H1 (cell line): Measurements from ENCODE around the gene CARD11. TPM values are rescaled to one million over a fixed set of nuclear protein-coding genes. Genes with fewer than 3 reads are reported as not detected.
A peak's percentile ranks its signal among the peaks of the same experiment; 100 is the strongest.

Experiments used
- CTCF ChIA-PET: fragments of 300-600 bp; sonication (Branson Sonifier 250); formaldehyde crosslinking; loops from one replicate; lab custom pipeline; 2021; ENCODE audit not compliant: partially characterized antibody; lab: Charles Lee
- POLR2A ChIA-PET: fragments of 300-600 bp; sonication (Branson Sonifier 250); formaldehyde crosslinking; loops from one replicate; lab custom pipeline; 2021; ENCODE audit warnings: inconsistent platforms; ENCODE audit not compliant: partially characterized antibody; lab: Charles Lee
- DNase-seq, 2 experiments: peaks; one replicate each; pipeline versions ENCODE4 v3.0.0 to v3.0.0-alpha.2; 2010 to 2022; ENCODE audit warnings: low spot score in 2 of 2, low read depth in 1 of 2, mixed read lengths in 1 of 2
- FAIRE-seq: peaks from 2 replicates; lab custom pipeline; 2011; peaks lifted over from hg19 to GRCh38; lab: Jason Lieb, UNC
- H2AFZ ChIP-seq: 2 replicates; pipeline ENCODE4 v1.8.1; 2012; ENCODE audit warnings: low read length, inconsistent platforms
- H2AK5ac ChIP-seq: 2 replicates; pipeline ENCODE4 v1.6.1; 2013; ENCODE audit warnings: low read depth, low read length
- H2BK120ac ChIP-seq: replicated peaks from 2 replicates; pipeline ENCODE3; 2013; ENCODE audit warnings: low read depth, low read length, inconsistent platforms
- H2BK12ac ChIP-seq: 2 replicates; pipeline ENCODE4 v1.6.1; 2013; ENCODE audit warnings: low read depth, low read length
- H2BK15ac ChIP-seq: 2 replicates; pipeline ENCODE4 v1.6.1; 2013; ENCODE audit warnings: low read length
- H2BK20ac ChIP-seq: 2 replicates; pipeline ENCODE4 v1.6.1; 2013; ENCODE audit warnings: low read length
- H2BK5ac ChIP-seq: 2 replicates; pipeline ENCODE4 v1.6.1; 2013; ENCODE audit warnings: low read depth, low read length
- H3K14ac ChIP-seq: 2 replicates; pipeline ENCODE4 v1.6.1; 2013; ENCODE audit warnings: inconsistent platforms; ENCODE audit not compliant: insufficient read length
- H3K18ac ChIP-seq: 2 replicates; pipeline ENCODE4 v1.6.1; 2013; ENCODE audit warnings: low read length; ENCODE audit errors: extremely low read depth
- H3K23ac ChIP-seq: 2 replicates; pipeline ENCODE4 v1.6.1; 2013; ENCODE audit warnings: inconsistent platforms; ENCODE audit not compliant: insufficient read length
- H3K23me2 ChIP-seq: 2 replicates; pipeline ENCODE4 v1.6.1; 2013; ENCODE audit warnings: low read depth, low read length
- H3K27ac ChIP-seq: 2 replicates; pipeline ENCODE4 v1.6.1; 2011; ENCODE audit warnings: low read depth, low read length, inconsistent platforms
- H3K27me3 ChIP-seq, 4 experiments: replicated peaks in 1 of 4; 1 replicate in 1 of 4; 2 replicates in 3 of 4; pipeline versions ENCODE4 v1.6.1 to v1.8.1; 2011 to 2013; ENCODE audit warnings: low read length in 3 of 4, mild to moderate bottlenecking in 3 of 4, inconsistent platforms in 2 of 4, mixed read lengths in 2 of 4, moderate library complexity in 1 of 4; ENCODE audit not compliant: control insufficient read depth in 3 of 4, insufficient read depth in 3 of 4; ENCODE audit errors: extremely low read depth in 1 of 4
- H3K36me3 ChIP-seq, 4 experiments: 2 replicates each; pipeline versions ENCODE4 v1.6.1 to v1.8.1; 2011 to 2013; ENCODE audit warnings: mild to moderate bottlenecking in 4 of 4, low read length in 3 of 4, moderate library complexity in 2 of 4, control low read depth in 1 of 4, inconsistent platforms in 1 of 4; ENCODE audit not compliant: insufficient read depth in 4 of 4, control insufficient read depth in 2 of 4
- H3K4ac ChIP-seq: replicated peaks from 2 replicates; pipeline ENCODE3; 2013; ENCODE audit warnings: low read length, low read depth, mixed read lengths, inconsistent platforms; ENCODE audit not compliant: insufficient read length
- H3K4me1 ChIP-seq, 4 experiments: replicated peaks in 1 of 4; 1 replicate in 1 of 4; 2 replicates in 3 of 4; pipeline versions ENCODE4 v1.6.1 to v1.8.1; 2011 to 2013; ENCODE audit warnings: low read length in 3 of 4, inconsistent platforms in 2 of 4, mixed read lengths in 1 of 4; ENCODE audit not compliant: insufficient read depth in 4 of 4, control insufficient read depth in 3 of 4
- H3K4me2 ChIP-seq, 2 experiments: 2 replicates each; pipeline versions ENCODE4 v1.6.1 to v1.8.1; 2011 to 2013; ENCODE audit warnings: low read depth in 2 of 2, low read length in 2 of 2, control low read depth in 1 of 2, inconsistent platforms in 1 of 2, mild to moderate bottlenecking in 1 of 2; ENCODE audit not compliant: insufficient read depth in 1 of 2
- H3K4me3 ChIP-seq, 4 experiments: fragments of 200-600, 300-600 bp in 1 of 4; sonication (generic), shearing (Covaris generic), sonication (Bioruptor Twin) in 1 of 4; 2 replicates each; pipeline versions ENCODE4 v1.5.1 to v1.8.1; 2011 to 2016; ENCODE audit warnings: low read length in 4 of 4, low read depth in 3 of 4, control low read depth in 2 of 4, inconsistent platforms in 2 of 4, mild to moderate bottlenecking in 2 of 4, mixed read lengths in 1 of 4, moderate library complexity in 1 of 4; ENCODE audit not compliant: insufficient read depth in 2 of 4; ENCODE audit errors: extremely low read depth in 1 of 4
- H3K56ac ChIP-seq: replicated peaks from 2 replicates; pipeline ENCODE3; 2013; ENCODE audit warnings: low read depth, mild to moderate bottlenecking, mixed read lengths, low read length, inconsistent platforms; ENCODE audit not compliant: insufficient read length
- H3K79me1 ChIP-seq: 2 replicates; pipeline ENCODE4 v1.6.1; 2013; ENCODE audit warnings: low read depth, low read length, control low read depth
- H3K79me2 ChIP-seq, 2 experiments: 2 replicates each; pipeline versions ENCODE4 v1.6.1 to v1.8.1; 2012 to 2013; ENCODE audit warnings: low read length in 2 of 2, mild to moderate bottlenecking in 2 of 2, inconsistent platforms in 1 of 2; ENCODE audit not compliant: insufficient read depth in 2 of 2, control insufficient read depth in 1 of 2
- H3K9ac ChIP-seq, 4 experiments: replicated peaks in 1 of 4; 1 replicate in 1 of 4; 2 replicates in 3 of 4; pipeline versions ENCODE4 v1.6.1 to v1.8.1; 2011 to 2013; ENCODE audit warnings: low read depth in 3 of 4, low read length in 3 of 4, control low read depth in 2 of 4, mild to moderate bottlenecking in 2 of 4, moderate library complexity in 2 of 4, inconsistent platforms in 1 of 4; ENCODE audit errors: extremely low read depth in 1 of 4
- H3K9me3 ChIP-seq, 2 experiments: 2 replicates each; pipeline versions ENCODE4 v1.6.1 to v1.8.1; 2012 to 2013; ENCODE audit warnings: mild to moderate bottlenecking in 2 of 2, moderate library complexity in 2 of 2, control low read depth in 1 of 2, inconsistent platforms in 1 of 2, low read depth in 1 of 2, low read length in 1 of 2, mixed read lengths in 1 of 2; ENCODE audit not compliant: insufficient read depth in 2 of 2
- H4K20me1 ChIP-seq, 2 experiments: replicated peaks in 1 of 2; 2 replicates each; pipeline versions ENCODE3 to v1.8.1; 2011 to 2013; ENCODE audit warnings: inconsistent platforms in 2 of 2, low read length in 2 of 2, mild to moderate bottlenecking in 1 of 2; ENCODE audit not compliant: insufficient read depth in 2 of 2, control insufficient read depth in 1 of 2
- H4K5ac ChIP-seq: 2 replicates; pipeline ENCODE4 v1.6.1; 2013; ENCODE audit warnings: low read length, low read depth, mixed read lengths, inconsistent platforms; ENCODE audit not compliant: insufficient read length
- H4K8ac ChIP-seq: 2 replicates; pipeline ENCODE4 v1.8.0; 2013; ENCODE audit warnings: mild to moderate bottlenecking, moderate library complexity, low read length, inconsistent platforms; ENCODE audit not compliant: insufficient read depth; ENCODE audit errors: extremely low read depth
- H4K91ac ChIP-seq: replicated peaks from 2 replicates; pipeline ENCODE3; 2013; ENCODE audit warnings: low read length, mixed read lengths, inconsistent platforms; ENCODE audit not compliant: insufficient read length
- BCL11A ChIP-seq, 2 experiments: IDR thresholded peaks; one replicate each; pipeline ENCODE4 v1.6.1; 2011; ENCODE audit warnings: low read depth in 2 of 2, low read length in 2 of 2, mild to moderate bottlenecking in 2 of 2
- CBX5 ChIP-seq: fragments of 300-800, 300-1000 bp; sonication (generic); IDR thresholded peaks from 2 replicates; pipeline ENCODE4 v1.7.1; 2016; ENCODE audit warnings: antibody characterized with exemption, low read length, low read depth
- CHD2 ChIP-seq: IDR thresholded peaks from 2 replicates; pipeline ENCODE4 v1.6.1; 2012; ENCODE audit warnings: low read length, improper control_type of control experiment
- FOSL1 ChIP-seq: IDR thresholded peaks from 2 replicates; pipeline ENCODE4 v1.6.1; 2011; ENCODE audit warnings: mild to moderate bottlenecking, low read depth, low read length, moderate library complexity; ENCODE audit not compliant: insufficient read depth
- GTF2F1 ChIP-seq: IDR thresholded peaks from 2 replicates; pipeline ENCODE4 v1.6.1; 2012; ENCODE audit warnings: low read depth, low read length, improper control_type of control experiment, borderline replicate concordance
- JUN ChIP-seq: IDR thresholded peaks from 2 replicates; pipeline ENCODE4 v1.6.1; 2011; ENCODE audit warnings: low read depth, mild to moderate bottlenecking, improper control_type of control experiment, low read length
- POU5F1 ChIP-seq: IDR thresholded peaks from 2 replicates; pipeline ENCODE4 v1.6.1; 2011; ENCODE audit warnings: low read depth, mild to moderate bottlenecking, low read length, moderate library complexity
- SIRT6 ChIP-seq: IDR thresholded peaks from one replicate; pipeline ENCODE4 v1.7.1; 2012; ENCODE audit warnings: low read length, inconsistent platforms
- SP4 ChIP-seq: IDR thresholded peaks from 2 replicates; pipeline ENCODE4 v1.6.1; 2012; ENCODE audit warnings: low read length, inconsistent platforms
- USF2 ChIP-seq: IDR thresholded peaks from 2 replicates; pipeline ENCODE4 v1.6.1; 2011; ENCODE audit warnings: low read length, improper control_type of control experiment
- YY1 ChIP-seq: IDR thresholded peaks from 2 replicates; pipeline ENCODE4 v1.6.1; 2011; ENCODE audit warnings: low read depth, mild to moderate bottlenecking, low read length
- WGBS, 2 experiments: shearing (Covaris generic) in 1 of 2; methylation state at CpG; one replicate each; pipeline versions ENCODE4 v1.1.6 to v1.1.7; 2013 to 2015; ENCODE audit warnings: low lambda C conversion rate in 2 of 2, mixed read lengths in 2 of 2, inconsistent platforms in 1 of 2, low coverage in 1 of 2, missing lambda C conversion rate in 1 of 2; ENCODE audit not compliant: insufficient replicate concordance in 2 of 2, insufficient coverage in 1 of 2, insufficient read length in 1 of 2; ENCODE audit errors: extremely low coverage in 1 of 2, missing lambda C conversion rate in 1 of 2; 5-methylcytosine and 5-hydroxymethylcytosine counted together
- polyA plus RNA-seq, 7 experiments: library from polyadenylated mRNA; depleted of rRNA in 3 of 7; stranded (reverse) in 5 of 7; unstranded in 2 of 7; fragments of >200 nt in 5 of 7; fragments of 200-250 nt in 2 of 7; gene quantifications; 1 replicate in 5 of 7; 2 replicates in 1 of 7; 4 replicates in 1 of 7; pipeline versions ENCODE4 v1.2.1 to v1.2.3, GENCODE V29; 2011 to 2013; ENCODE audit warnings: missing spikeins in 2 of 7, mixed read lengths in 2 of 7
- total RNA-seq: library from RNA; stranded (reverse); fragmentation: NEBNext Ultra II Directional; extraction: Animal tissue kit (Norgen Biotek cat#: 25700); gene quantifications from 2 replicates; pipeline ENCODE4 v1.2.1, GENCODE V29; 2021
- TF ChIP-seq, protein P1 (sequence below): IDR thresholded peaks from 2 replicates; pipeline ENCODE4 v1.6.1; 2012; ENCODE audit warnings: low read length, inconsistent platforms

CARD11 gene
- total and polyA plus RNA-seq, 2 of the 8 experiments (the other 6 are each of a cell fraction or from before 2014, with no cell fraction given), result 12.6 to 29.8 TPM

DNA sequence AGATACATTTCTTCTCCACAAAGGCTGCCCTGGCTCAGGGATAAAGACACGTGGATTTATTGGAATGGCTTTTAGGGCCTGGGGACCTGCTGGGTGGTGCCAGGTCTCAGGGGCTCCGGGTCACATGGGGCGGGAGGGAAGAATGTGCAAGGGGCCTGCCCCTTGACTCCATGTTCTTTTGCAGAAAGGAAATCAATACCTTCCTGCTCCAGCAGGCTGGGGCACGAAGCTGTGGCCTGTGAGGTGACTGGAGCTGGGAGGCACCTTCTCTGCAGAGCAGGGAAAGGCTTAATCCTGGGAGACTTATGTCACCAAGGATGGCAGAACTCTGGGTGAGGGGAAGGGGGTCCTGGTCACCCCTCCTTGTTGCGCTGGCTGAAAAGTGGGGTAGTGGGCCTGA is 157.3 kb downstream of the CARD11 start:
- Histone ChIP-seq H3K4me3 (no peak overlapping the region), H3K56ac (no peak overlapping the region), H3K79me2 (no peaks in the 10 kb centered on the region), H4K91ac (peak overlapping the region; percentile 72), H4K8ac (no peak overlapping the region), H3K36me3 (no peaks in the 10 kb centered on the region), H3K9me3 (no peaks in the 10 kb centered on the region), H3K4me1 (peaks cover 0 to 8% (median 4%) of the 10 kb centered on the region in 4 experiments; a peak in 3 of 7 replicates), H2AFZ (peak overlapping the region; percentile 36; the same call in 1 of the 2 replicates), H3K79me1 (no peaks in the 10 kb centered on the region), H4K5ac (no peak overlapping the region), H3K27ac (no peak overlapping the region), H3K9ac (no peak overlapping the region), H3K4me2 (no peak overlapping the region), H2BK15ac (peak overlapping the region; percentile 1; the same call in 1 of the 2 replicates), H3K18ac (no peak overlapping the region), H3K27me3 (no peaks in the 10 kb centered on the region), H2BK5ac (no peak overlapping the region), H3K14ac (no peak overlapping the region), H4K20me1 (no peaks in the 10 kb centered on the region), H2BK20ac (no peak overlapping the region), H3K23ac (no peak overlapping the region), H2AK5ac (no peak overlapping the region), H2BK120ac (no peak overlapping the region), H3K4ac (no peak overlapping the region), H2BK12ac (0 out of 2 replicates have a peak overlapping the region, but pooled peaks have one; percentile 80), H3K23me2 (no peaks in the 10 kb centered on the region)
- DNase-seq (no peak), FAIRE-seq (no peak)
- ChIA-PET POLR2A (interaction anchor here (0.7 to 1.5 kb wide), 3 partner anchors 9 to 274 kb away, joined by 3 read pairs; no protein-coding TSS in a partner anchor), CTCF (interaction anchor here (0.6 to 2.8 kb wide), 18 partner anchors 10 to 719 kb away, joined by 3 to 16 read pairs (median 4); no protein-coding TSS in a partner anchor)
- WGBS, 2 experiments, result 64% methylated on average over 5 of the region's 5 CpGs; no CpG with 5 or more reads in 1 of the 2 experiments
- no peak for TF ChIP-seq CHD2
- TF ChIP-seq POU5F1, result no peak
- no peak for TF ChIP-seq SP4
- no peak for TF ChIP-seq CBX5
- TF ChIP-seq, protein P1, sequence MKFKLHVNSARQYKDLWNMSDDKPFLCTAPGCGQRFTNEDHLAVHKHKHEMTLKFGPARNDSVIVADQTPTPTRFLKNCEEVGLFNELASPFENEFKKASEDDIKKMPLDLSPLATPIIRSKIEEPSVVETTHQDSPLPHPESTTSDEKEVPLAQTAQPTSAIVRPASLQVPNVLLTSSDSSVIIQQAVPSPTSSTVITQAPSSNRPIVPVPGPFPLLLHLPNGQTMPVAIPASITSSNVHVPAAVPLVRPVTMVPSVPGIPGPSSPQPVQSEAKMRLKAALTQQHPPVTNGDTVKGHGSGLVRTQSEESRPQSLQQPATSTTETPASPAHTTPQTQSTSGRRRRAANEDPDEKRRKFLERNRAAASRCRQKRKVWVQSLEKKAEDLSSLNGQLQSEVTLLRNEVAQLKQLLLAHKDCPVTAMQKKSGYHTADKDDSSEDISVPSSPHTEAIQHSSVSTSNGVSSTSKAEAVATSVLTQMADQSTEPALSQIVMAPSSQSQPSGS, result no peak
- TF ChIP-seq GTF2F1, result no peak
- TF ChIP-seq SIRT6, result no peak
- no peak for TF ChIP-seq JUN
- no peak for TF ChIP-seq FOSL1
- no peak for TF ChIP-seq USF2
- TF ChIP-seq BCL11A (IDR thresholded peaks at IDR 0.05; ENCODE audit: low read depth in 2 of 2, low read length in 2 of 2), result no peak
- no peak for TF ChIP-seq YY1
